ENCODE measurements around the gene EBNA1BP2.

DNA sequence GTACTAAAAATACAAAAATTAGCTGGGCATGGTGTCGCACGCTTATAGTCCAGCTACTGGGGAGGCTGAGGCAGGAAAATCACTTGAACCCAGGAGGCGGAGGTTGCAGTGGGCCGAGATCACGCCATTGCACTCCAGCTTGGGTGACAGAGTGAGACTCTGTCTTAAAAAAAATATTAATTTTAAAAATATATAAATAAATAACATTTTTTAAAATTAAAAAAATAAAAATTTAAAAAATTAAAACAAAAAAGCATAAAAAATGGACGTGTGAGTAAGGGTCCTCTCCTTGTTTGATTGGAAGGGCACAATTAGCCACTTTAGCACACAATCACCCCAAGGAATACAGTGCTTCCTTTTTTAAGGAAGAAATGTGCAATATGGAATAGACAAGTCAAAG, 18.6 kb downstream of the EBNA1BP2 start:
- no peak for TF ChIP-seq EZH2phosphoT487 (IDR thresholded peaks at IDR 0.05; ENCODE audit: insufficient read depth, low read depth)
- TF ChIP-seq EZH2 (IDR thresholded peaks at IDR 0.05; ENCODE audit: insufficient read depth, poor library complexity, severe bottlenecking): no peak

All from GM23248 (cell line).